Measurements from ENCODE around the gene IDUA. TPM values are rescaled to one million over a fixed set of nuclear protein-coding genes. Genes with fewer than 3 reads are reported as not detected.

Gene IDUA
- total and polyA plus RNA-seq, 4 donors: 5.1 to 40.2 (median 27.0) TPM

DNA sequence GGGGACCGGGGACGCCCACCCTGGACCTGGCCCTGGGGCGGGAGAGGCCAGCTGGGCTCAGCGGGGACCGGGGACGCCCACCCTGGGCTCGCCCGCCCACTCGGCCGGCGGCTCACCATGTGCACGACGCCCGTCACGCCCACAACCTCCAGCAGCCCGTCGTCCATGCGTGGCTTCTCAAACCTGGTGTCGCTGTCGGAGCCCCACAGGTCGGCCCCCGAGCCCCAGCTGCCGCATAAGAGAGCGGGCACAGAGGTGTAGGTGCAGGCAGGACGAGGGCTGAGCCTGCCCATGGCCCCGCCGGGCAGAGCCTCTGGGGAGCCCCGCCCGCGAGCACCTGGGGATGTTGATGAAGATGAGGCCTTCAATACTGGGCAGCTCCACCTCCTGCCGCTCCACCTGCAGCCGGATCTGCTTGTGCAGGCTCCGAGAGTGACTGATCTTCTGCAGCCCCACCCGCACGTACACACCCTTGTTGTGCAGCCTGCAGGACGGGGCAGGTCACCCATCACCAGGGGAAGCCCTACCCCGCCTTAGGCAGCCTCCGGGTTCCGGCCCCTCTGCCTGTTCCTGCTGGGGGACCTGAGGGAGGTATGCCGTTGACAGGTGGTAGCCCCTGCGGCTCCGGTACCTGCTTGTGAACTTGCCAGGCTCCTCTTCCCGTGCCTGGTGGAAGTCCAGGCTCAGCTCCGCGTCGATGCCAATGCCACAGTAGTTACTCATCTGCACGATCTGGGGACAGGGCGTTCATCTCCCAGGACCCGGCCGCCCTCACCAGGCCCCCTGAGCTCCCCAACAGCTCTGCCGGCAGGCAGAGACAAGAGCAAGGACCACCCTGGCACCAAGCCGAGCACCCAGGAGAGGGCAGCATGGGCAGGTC lies 25.3 kb upstream of the IDUA start:
- Histone ChIP-seq H3K4me1 (ENCODE audit: control insufficient read depth, insufficient read depth, low read length) (no peaks in the 10 kb centered on the region), H3K36me3 (ENCODE audit: control insufficient read depth, insufficient read depth, low read length) (peaks cover 100% of the 10 kb centered on the region), H3K9me3 (ENCODE audit: control insufficient read depth, insufficient read depth, low read length) (no peaks in the 10 kb centered on the region), H3K4me3 (ENCODE audit: low read depth, low read length) (no peak overlapping the region), H3K27me3 (ENCODE audit: control insufficient read depth, insufficient read depth, low read length) (no peaks in the 10 kb centered on the region), H3K27ac (ENCODE audit: low read depth, low read length) (no peak overlapping the region)
- DNase-seq (ENCODE audit: low read depth in 4 of 6, low spot score in 6 of 6): no peak
- WGBS (ENCODE audit: insufficient coverage): 92% methylated on average over 50 of the region's 52 CpGs

DNA sequence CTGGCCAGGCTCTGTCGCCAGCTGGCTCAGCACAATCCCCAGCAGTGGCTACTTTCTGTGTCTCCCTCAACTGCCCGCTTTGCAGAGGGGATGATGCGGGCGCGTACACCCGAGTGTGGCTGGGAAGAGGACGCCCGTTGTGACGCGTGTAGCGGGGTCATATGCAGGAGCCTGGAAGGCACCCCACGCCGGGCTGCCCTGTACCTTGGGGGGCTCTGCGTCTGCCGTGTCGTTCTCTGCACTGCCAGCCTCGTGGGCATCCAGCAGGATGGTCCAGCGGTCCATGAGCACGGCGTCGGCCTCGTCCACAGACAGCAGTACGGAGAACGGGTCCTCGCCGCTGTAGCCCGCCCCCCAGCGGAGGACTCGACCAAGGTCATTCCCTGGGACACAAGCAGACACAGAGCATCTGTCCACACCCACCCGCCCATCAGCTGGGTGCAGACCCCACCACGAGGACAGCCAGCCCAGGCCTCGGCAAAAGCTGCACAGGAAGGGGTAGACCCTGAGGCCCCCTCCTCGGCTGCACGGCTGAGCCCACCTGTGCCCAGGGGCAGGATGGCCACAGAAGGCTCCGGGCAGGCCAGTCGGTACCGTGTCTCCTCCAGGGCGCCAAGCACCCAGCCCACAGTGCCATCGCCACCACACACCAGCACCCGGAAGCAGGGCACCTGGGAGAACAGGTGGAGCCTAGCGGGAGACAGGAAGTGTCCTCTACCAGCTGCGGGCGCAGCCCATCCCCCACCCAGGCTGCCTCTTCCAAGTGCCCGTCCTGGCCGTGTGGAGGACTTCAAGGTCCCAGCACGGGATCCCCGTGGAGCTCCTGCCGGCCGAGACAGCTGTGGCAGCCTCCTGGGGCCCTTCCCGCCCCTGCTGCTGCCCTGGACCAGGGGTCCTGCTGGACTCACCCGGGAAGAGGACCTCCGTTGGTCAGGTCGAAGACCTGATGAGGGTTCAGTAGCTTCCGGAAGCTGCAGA lies 24.3 kb upstream of the IDUA start:
- H3K27ac ChIP-seq (ENCODE audit: low read depth, low read length): no peak overlapping the region
- WGBS (ENCODE audit: insufficient coverage): 93% methylated on average over 54 of the region's 54 CpGs
- peaks cover 100% of the 10 kb centered on the region for H3K36me3 ChIP-seq (ENCODE audit: control insufficient read depth, insufficient read depth, low read length)
- peaks cover 2% of the 10 kb centered on the region for H3K4me1 ChIP-seq (ENCODE audit: control insufficient read depth, insufficient read depth, low read length)
- H3K4me3 ChIP-seq (ENCODE audit: low read depth, low read length): no peak overlapping the region
- no peaks in the 10 kb centered on the region for H3K9me3 ChIP-seq (ENCODE audit: control insufficient read depth, insufficient read depth, low read length)
- DNase-seq (ENCODE audit: low read depth in 4 of 6, low spot score in 6 of 6): no peak
- no peaks in the 10 kb centered on the region for H3K27me3 ChIP-seq (ENCODE audit: control insufficient read depth, insufficient read depth, low read length)

DNA sequence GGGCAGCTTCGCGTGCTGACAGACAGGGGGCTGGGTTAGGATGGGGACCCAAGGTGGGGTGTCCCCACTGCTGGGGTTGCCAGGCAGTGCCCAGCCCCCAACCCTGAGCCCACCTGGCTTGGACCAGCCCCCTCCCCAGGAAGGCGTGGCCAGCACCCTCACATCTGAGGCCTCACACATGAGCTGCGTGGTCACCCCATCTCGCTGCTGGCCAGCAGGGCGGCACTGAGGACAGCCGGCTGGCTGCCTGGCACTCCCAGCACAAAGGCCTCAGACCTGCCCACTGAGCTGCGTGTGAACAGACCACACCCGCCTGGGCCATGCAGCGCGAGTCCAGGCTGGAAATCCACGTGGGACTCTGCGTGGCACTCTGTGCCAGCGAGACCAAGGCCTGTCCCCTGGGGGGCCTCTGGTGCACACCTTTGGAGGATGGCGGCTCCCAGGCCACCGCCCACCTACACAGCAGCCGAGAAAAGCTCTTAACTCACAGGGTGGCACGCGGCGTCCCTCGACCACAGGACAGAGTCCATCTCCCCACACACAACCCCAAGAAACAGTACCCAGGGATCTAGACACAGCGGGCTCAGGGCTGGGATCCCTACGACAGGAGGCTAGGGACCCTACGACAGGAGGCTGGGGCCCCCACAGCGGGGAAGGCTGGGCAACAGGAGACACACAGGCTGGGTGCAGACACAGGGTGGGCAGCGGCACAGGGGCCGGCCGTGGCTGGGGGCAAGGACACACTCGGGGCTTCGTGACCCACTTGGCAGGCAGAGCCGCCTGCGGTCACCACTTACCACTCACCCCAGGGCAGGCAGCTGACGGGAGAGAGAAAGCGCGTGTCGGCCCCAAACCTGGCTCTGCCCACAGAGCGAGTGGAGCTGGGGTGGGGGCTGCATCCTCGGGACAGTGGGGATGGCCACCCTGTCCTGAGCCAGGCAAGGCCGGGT lies 23.3 kb upstream of the IDUA start:
- Histone ChIP-seq H3K27ac (ENCODE audit: low read depth, low read length) (no peak overlapping the region), H3K4me3 (ENCODE audit: low read depth, low read length) (no peak overlapping the region), H3K36me3 (ENCODE audit: control insufficient read depth, insufficient read depth, low read length) (peaks cover 95% of the 10 kb centered on the region), H3K4me1 (ENCODE audit: control insufficient read depth, insufficient read depth, low read length) (peaks cover 11% of the 10 kb centered on the region), H3K9me3 (ENCODE audit: control insufficient read depth, insufficient read depth, low read length) (no peaks in the 10 kb centered on the region), H3K27me3 (ENCODE audit: control insufficient read depth, insufficient read depth, low read length) (peaks cover 4% of the 10 kb centered on the region)
- DNase-seq (ENCODE audit: low read depth in 4 of 6, low spot score in 6 of 6): no peak
- 91% methylated on average over 35 of the region's 39 CpGs for WGBS (ENCODE audit: insufficient coverage)

DNA sequence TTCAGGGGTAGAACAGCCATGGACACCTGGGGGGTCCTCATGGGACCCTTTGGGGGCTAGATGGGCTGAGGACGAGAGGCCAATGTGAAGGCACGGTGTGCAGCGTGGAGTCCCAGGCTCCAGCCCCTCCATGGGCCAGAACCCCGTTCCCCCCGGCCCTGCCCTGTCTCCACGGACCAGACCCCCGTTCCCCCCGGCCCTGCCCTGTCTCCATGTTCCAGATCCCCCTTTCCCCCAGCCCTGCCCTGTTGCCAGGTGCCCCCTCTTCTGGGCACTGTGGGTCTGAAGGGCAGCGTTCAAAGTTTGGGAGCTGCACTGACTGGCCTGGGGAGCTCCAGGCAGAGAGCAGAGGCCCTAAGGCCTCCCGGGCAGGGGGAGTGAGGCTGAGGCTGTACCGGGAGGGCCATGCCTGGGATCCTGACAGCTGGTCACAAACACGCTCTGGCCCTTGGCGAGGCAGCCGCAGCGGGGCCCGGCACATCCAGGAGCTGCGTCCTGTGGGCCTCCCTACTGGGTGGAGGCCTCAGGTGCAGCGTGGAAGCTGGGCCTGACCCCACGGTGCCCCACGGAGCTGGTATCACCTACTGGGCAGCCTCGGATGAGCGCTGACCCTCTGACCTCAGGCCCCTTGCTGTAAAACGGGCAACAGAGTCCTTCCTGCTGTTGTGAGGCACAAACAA lies 22.4 kb upstream of the IDUA start:
- whole genome bisulfite sequencing (ENCODE audit: insufficient coverage): 84% methylated on average over 23 of the region's 23 CpGs
- Histone ChIP-seq H3K27ac (ENCODE audit: low read depth, low read length) (no peak overlapping the region), H3K4me1 (ENCODE audit: control insufficient read depth, insufficient read depth, low read length) (peaks cover 13% of the 10 kb centered on the region), H3K27me3 (ENCODE audit: control insufficient read depth, insufficient read depth, low read length) (peaks cover 7% of the 10 kb centered on the region), H3K36me3 (ENCODE audit: control insufficient read depth, insufficient read depth, low read length) (peaks cover 92% of the 10 kb centered on the region), H3K9me3 (ENCODE audit: control insufficient read depth, insufficient read depth, low read length) (no peaks in the 10 kb centered on the region), H3K4me3 (ENCODE audit: low read depth, low read length) (no peak overlapping the region)
- no peak for DNase-seq (ENCODE audit: low read depth in 4 of 6, low spot score in 6 of 6)

DNA sequence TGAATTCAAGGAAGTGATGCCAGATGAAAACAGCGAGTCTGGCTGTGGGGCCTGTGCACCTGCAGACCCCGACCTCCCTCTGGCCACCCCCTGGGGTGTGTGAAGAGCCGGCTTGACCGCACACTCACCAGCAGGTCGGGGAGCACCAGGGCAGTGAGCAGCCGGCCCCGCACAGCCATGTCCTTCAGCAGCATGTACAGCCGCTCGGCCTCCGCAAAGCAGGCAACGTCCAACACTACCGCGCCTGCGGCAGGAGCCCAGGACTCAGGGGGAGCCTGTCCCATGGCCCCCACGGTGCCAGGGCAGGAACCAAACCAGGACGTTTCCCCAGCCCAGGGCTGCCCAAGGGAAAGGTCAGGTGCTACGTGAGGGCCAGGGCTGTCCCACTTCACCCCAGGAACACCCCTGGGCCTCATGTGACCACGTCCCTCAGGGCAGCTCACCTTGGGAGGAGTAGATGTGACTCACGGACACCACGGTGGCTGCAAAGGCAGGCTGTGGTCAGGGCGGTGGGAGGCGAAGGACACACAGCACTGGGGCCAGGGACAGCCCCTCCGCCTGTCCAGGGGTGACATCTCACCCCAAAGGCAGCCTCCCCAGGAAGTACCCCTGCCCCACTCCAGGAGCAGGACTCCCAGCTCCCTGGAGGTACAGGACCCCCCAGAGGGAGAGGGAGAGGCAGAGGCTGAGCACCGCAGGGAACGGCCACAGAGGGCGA lies 21.6 kb upstream of the IDUA start:
- no peak overlapping the region for H3K4me3 ChIP-seq (ENCODE audit: low read depth, low read length)
- no peak for DNase-seq (ENCODE audit: low read depth in 4 of 6, low spot score in 6 of 6)
- 88% methylated on average over 25 of the region's 26 CpGs for WGBS (ENCODE audit: insufficient coverage)
- H3K9me3 ChIP-seq (ENCODE audit: control insufficient read depth, insufficient read depth, low read length): no peaks in the 10 kb centered on the region
- H3K36me3 ChIP-seq (ENCODE audit: control insufficient read depth, insufficient read depth, low read length): peaks cover 90% of the 10 kb centered on the region
- no peak overlapping the region for H3K27ac ChIP-seq (ENCODE audit: low read depth, low read length)
- H3K4me1 ChIP-seq (ENCODE audit: control insufficient read depth, insufficient read depth, low read length): peaks cover 13% of the 10 kb centered on the region
- peaks cover 7% of the 10 kb centered on the region for H3K27me3 ChIP-seq (ENCODE audit: control insufficient read depth, insufficient read depth, low read length)

DNA sequence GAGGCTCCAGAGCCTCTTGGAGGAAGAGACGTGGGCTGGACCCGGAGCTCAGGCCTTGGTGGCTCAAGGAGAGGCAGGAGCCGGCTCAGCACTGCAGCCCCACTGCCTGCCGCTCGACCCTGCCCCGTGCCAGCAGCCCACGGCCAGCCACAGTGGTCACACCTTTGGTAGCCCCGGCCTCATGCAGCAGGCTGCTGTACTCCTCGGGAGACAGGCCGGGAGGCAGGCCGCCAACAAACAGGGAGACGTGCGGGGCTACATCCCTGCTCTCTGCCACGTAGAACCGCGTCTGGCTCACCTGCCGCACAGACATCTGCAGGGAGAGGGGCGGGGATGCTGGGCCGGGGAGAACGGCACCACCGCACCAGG lies 21.1 kb upstream of the IDUA start:
- WGBS (ENCODE audit: insufficient coverage): 87% methylated on average over 21 of the region's 21 CpGs
- peaks cover 7% of the 10 kb centered on the region for H3K27me3 ChIP-seq (ENCODE audit: control insufficient read depth, insufficient read depth, low read length)
- peaks cover 85% of the 10 kb centered on the region for H3K36me3 ChIP-seq (ENCODE audit: control insufficient read depth, insufficient read depth, low read length)
- no peak overlapping the region for H3K27ac ChIP-seq (ENCODE audit: low read depth, low read length)
- H3K4me1 ChIP-seq (ENCODE audit: control insufficient read depth, insufficient read depth, low read length): peaks cover 16% of the 10 kb centered on the region
- no peak overlapping the region for H3K4me3 ChIP-seq (ENCODE audit: low read depth, low read length)
- no peaks in the 10 kb centered on the region for H3K9me3 ChIP-seq (ENCODE audit: control insufficient read depth, insufficient read depth, low read length)
- no peak for DNase-seq (ENCODE audit: low read depth in 4 of 6, low spot score in 6 of 6)

DNA sequence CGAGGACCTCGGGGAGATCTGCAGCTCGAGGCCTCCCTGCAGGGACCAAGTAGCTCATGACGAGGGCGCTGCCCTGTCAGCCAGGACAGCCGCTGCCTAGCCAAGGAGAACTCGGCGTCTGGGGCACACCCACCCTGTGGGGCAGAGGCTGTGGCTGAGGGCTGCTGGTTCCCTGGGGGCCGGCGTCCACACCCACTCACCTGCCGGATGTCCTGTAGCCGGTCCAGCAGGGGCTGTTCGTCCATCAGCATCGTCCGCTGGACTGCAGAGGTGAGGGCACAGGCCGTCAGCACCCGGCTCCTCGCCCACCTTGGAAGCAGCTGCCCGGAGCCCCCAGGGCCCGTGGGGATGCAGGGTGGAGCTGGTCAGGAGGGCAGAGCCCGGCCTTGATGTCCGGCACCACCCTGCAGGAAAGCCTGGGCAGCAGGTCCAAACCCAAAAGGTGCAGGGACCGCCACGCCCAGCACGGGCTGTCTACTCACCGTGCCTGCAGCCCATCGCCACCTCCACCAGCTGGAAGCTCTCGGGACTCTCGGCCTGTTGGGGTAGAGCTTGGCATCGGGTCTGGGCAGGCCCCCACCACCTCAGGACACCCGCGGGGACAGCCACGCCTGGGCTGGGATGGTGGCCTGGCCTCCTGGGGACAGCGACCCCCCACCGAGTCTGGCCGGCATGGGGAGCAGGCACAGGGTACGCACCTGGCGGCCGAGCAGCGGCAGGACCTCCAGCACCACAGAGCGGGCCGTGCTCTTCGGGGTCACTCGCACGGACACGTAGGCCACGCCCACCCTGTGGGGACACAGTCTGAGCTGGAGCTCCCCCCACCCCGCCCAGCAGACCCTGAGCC lies 20.4 kb upstream of the IDUA start:
- Histone ChIP-seq H3K36me3 (ENCODE audit: control insufficient read depth, insufficient read depth, low read length) (peaks cover 85% of the 10 kb centered on the region), H3K9me3 (ENCODE audit: control insufficient read depth, insufficient read depth, low read length) (no peaks in the 10 kb centered on the region), H3K27me3 (ENCODE audit: control insufficient read depth, insufficient read depth, low read length) (peaks cover 7% of the 10 kb centered on the region), H3K4me3 (ENCODE audit: low read depth, low read length) (no peak overlapping the region), H3K27ac (ENCODE audit: low read depth, low read length) (no peak overlapping the region), H3K4me1 (ENCODE audit: control insufficient read depth, insufficient read depth, low read length) (peaks cover 23% of the 10 kb centered on the region)
- DNase-seq (ENCODE audit: low read depth in 4 of 6, low spot score in 6 of 6): no peak
- whole genome bisulfite sequencing (ENCODE audit: insufficient coverage): 88% methylated on average over 44 of the region's 48 CpGs

Data from spinal cord (tissue), 10 donors.